Measurements from ENCODE around the gene COQ10B. TPM values are rescaled to one million over a fixed set of nuclear protein-coding genes. Genes with fewer than 3 reads are reported as not detected.

COQ10B gene
- polyA plus RNA-seq, 5 donors, result 12.5 to 16.2 (median 13.4) TPM

- peak; percentile 100 for DNase-seq
Observed at GRCh38 chr2:197499594-197500502, 46.5 kb downstream of the COQ10B start, which contains the start of the genes HSPD1 and HSPE1. Gene HSPD1, minus strand, starts transcription at chr2:197499840. Its CDS starts 992 bp downstream, at chr2:197498848. Gene HSPE1, plus strand, starts transcription at chr2:197500379. Its CDS starts 58 bp downstream, at chr2:197500437.

GRCh38 chr2:197500503-197501131 is 47.3 kb downstream of the COQ10B start:
- DNase-seq, result no peak

GRCh38 chr2:197502201-197502600 is 48.8 kb downstream of the COQ10B start:
- DNase-seq, result no peak

- no peak for DNase-seq
Observed at GRCh38 chr2:197502685-197503084, 49.3 kb downstream of the COQ10B start.

GRCh38 chr2:197504000-197504399 is 50.6 kb downstream of the COQ10B start:
- DNase-seq, result no peak

GRCh38 chr2:197504512-197504911 is 51.2 kb downstream of the COQ10B start:
- no peak for DNase-seq

GRCh38 chr2:197506658-197507057 is 53.3 kb downstream of the COQ10B start:
- no peak for DNase-seq

- no peak for DNase-seq
Observed at GRCh38 chr2:197513915-197514314, 60.6 kb downstream of the COQ10B start.

GRCh38 chr2:197514754-197515153 is 61.4 kb downstream of the COQ10B start:
- no peak for DNase-seq

GRCh38 chr2:197515315-197515738 is 62.0 kb downstream of the COQ10B start:
- DNase-seq, result peak; percentile 72 to 78

GRCh38 chr2:197515739-197516392 is 62.5 kb downstream of the COQ10B start, which contains the start of gene MOB4:
Gene MOB4, plus strand, starts transcription at chr2:197516066. Its CDS starts 21 bp downstream, at chr2:197516087.
- DNase-seq, result peak; percentile 96 to 97

GRCh38 chr2:197516393-197516761 is 63.0 kb downstream of the COQ10B start:
- DNase-seq, result no peak

- no peak for DNase-seq
Observed at GRCh38 chr2:197517150-197517549, 63.8 kb downstream of the COQ10B start.

Other genes starting within 250 kb of the COQ10B start
- 10 to 100 TPM; 20.4 to 36.3 (median 25.8) TPM for gene ANKRD44, start 142.8 kb upstream of the COQ10B start, polyA plus RNA-seq (ENCODE audit: insufficient read depth in 1 of 5, insufficient read length in 5 of 5, low replicate concordance in 1 of 5)
- gene SF3B1, start 18.5 kb upstream of the COQ10B start, polyA plus RNA-seq (ENCODE audit: insufficient read depth in 1 of 5, insufficient read length in 5 of 5, low replicate concordance in 1 of 5), result 100 to 1,000 TPM; 383 to 680 (median 633) TPM
- gene HSPD1, start 46.3 kb downstream of the COQ10B start, polyA plus RNA-seq (ENCODE audit: insufficient read depth in 1 of 5, insufficient read length in 5 of 5, low replicate concordance in 1 of 5), result 100 to 1,000 TPM; 373 to 490 (median 417) TPM
- gene HSPE1, start 46.8 kb downstream of the COQ10B start, polyA plus RNA-seq (ENCODE audit: insufficient read depth in 1 of 5, insufficient read length in 5 of 5, low replicate concordance in 1 of 5), result 100 to 1,000 TPM; 134 to 192 (median 161) TPM
- 10 to 100 TPM; 43.0 to 58.7 (median 48.1) TPM for gene MOB4, start 62.5 kb downstream of the COQ10B start, polyA plus RNA-seq (ENCODE audit: insufficient read depth in 1 of 5, insufficient read length in 5 of 5, low replicate concordance in 1 of 5)
- 10 to 100 TPM; 17.7 to 35.5 (median 21.3) TPM for gene RFTN2, start 222.0 kb downstream of the COQ10B start, polyA plus RNA-seq (ENCODE audit: insufficient read depth in 1 of 5, insufficient read length in 5 of 5, low replicate concordance in 1 of 5)

Data from right lung (tissue), 5 donors.